Activated effector memory CD4-positive, alpha-beta T cell treated with anti-CD3 and anti-CD28 coated beads, Interleukin-2, amount 50 U/mL, for 16 hours (primary cell): ENCODE measurements around the gene SLC5A3.

Experiments
- DNase-seq: peaks from one replicate; pipeline ENCODE4 v3.0.0-alpha.2; 2020

SLC5A3 gene

GRCh38 chr21:34073032-34073748 is at the start of gene SLC5A3, which contains the start of gene MRPS6:
Gene SLC5A3, plus strand, starts transcription at chr21:34073578. Its CDS starts 21,621 bp downstream, at chr21:34095199.
Gene MRPS6, plus strand, starts transcription at chr21:34073578. Its CDS starts 123 bp downstream, at chr21:34073701.
- peak; percentile 92 for DNase-seq

GRCh38 chr21:34023691-34024373 is 49.5 kb upstream of the SLC5A3 start:
- no peak for DNase-seq

GRCh38 chr21:34024374-34024693 is 49.0 kb upstream of the SLC5A3 start:
- no peak for DNase-seq

- no peak for DNase-seq
These were observed 45.5 kb upstream of the SLC5A3 start for GRCh38 chr21:34027721-34028461.

- DNase-seq = peak; percentile 80
These were observed 43.4 kb upstream of the SLC5A3 start for GRCh38 chr21:34029743-34030528.

- DNase-seq = no peak
These were observed 41.5 kb upstream of the SLC5A3 start for GRCh38 chr21:34031835-34032370.

GRCh38 chr21:34034369-34035014 is 38.9 kb upstream of the SLC5A3 start:
- DNase-seq = no peak

GRCh38 chr21:34035619-34036354 is 37.6 kb upstream of the SLC5A3 start:
- DNase-seq = no peak

GRCh38 chr21:34037009-34037795 is 36.2 kb upstream of the SLC5A3 start:
- no peak for DNase-seq

- DNase-seq = no peak
These were observed 33.5 kb upstream of the SLC5A3 start for GRCh38 chr21:34039678-34040382.

- no peak for DNase-seq
These were observed 30.6 kb upstream of the SLC5A3 start for GRCh38 chr21:34042735-34043134.

- DNase-seq = no peak
These were observed 30.0 kb upstream of the SLC5A3 start for GRCh38 chr21:34043333-34043732.

GRCh38 chr21:34046917-34047316 is 26.5 kb upstream of the SLC5A3 start:
- DNase-seq = no peak

- DNase-seq = no peak
These were observed 25.5 kb upstream of the SLC5A3 start for GRCh38 chr21:34047835-34048234.

GRCh38 chr21:34052171-34052570 is 21.2 kb upstream of the SLC5A3 start:
- no peak for DNase-seq

- no peak for DNase-seq
These were observed 19.1 kb upstream of the SLC5A3 start for GRCh38 chr21:34054259-34054658.

- no peak for DNase-seq
These were observed 17.8 kb upstream of the SLC5A3 start for GRCh38 chr21:34055615-34056014.

- no peak for DNase-seq
These were observed 11.4 kb upstream of the SLC5A3 start for GRCh38 chr21:34061983-34062382.

GRCh38 chr21:34065027-34065426 is 8.4 kb upstream of the SLC5A3 start:
- DNase-seq = no peak

- DNase-seq = no peak
These were observed 1.7 kb upstream of the SLC5A3 start for GRCh38 chr21:34071683-34072082.
